Measurements from ENCODE around the gene FOXRED1.

Gene FOXRED1

DNA sequence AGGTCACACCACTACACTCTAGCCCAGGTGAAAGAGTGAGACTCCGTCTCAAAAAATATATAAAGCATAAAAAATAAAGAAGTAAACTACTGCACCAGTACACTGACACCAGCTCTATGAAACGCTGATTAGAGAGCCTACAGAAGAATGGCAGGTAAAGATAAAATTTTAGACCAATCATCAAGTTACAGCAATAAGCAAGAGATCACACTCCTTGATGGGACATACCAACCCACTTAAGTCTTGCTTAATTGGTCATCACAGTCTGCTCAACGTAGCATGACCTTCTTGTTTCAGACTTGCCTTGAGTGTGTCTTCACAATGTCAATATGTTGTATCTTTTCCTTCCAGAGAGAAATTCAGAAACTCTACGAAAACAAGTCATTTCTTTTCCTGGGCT, 12.7 kb upstream of the FOXRED1 start:
- no peak overlapping the region for H2AFZ ChIP-seq (ENCODE audit: low read depth, low read length)
- TF ChIP-seq EZH2 (IDR thresholded peaks at IDR 0.05; ENCODE audit: borderline replicate concordance, low read depth, low read length, severe bottlenecking) = no peak
- TF ChIP-seq, protein P1, sequence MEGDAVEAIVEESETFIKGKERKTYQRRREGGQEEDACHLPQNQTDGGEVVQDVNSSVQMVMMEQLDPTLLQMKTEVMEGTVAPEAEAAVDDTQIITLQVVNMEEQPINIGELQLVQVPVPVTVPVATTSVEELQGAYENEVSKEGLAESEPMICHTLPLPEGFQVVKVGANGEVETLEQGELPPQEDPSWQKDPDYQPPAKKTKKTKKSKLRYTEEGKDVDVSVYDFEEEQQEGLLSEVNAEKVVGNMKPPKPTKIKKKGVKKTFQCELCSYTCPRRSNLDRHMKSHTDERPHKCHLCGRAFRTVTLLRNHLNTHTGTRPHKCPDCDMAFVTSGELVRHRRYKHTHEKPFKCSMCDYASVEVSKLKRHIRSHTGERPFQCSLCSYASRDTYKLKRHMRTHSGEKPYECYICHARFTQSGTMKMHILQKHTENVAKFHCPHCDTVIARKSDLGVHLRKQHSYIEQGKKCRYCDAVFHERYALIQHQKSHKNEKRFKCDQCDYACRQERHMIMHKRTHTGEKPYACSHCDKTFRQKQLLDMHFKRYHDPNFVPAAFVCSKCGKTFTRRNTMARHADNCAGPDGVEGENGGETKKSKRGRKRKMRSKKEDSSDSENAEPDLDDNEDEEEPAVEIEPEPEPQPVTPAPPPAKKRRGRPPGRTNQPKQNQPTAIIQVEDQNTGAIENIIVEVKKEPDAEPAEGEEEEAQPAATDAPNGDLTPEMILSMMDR (IDR thresholded peaks at IDR 0.05; ENCODE audit: borderline replicate concordance, extremely low read depth, low read length, poor library complexity, severe bottlenecking) = no peak
- no peaks in the 10 kb centered on the region for H4K20me1 ChIP-seq (ENCODE audit: insufficient read depth, low read length)
- no peak overlapping the region for H3K4me3 ChIP-seq (ENCODE audit: low read depth in 1 of 2, low read length in 2 of 2)
- H3K9me3 ChIP-seq (ENCODE audit: insufficient read depth, low read length, severe bottlenecking) = no peaks in the 10 kb centered on the region
- no peaks in the 10 kb centered on the region for H3K27me3 ChIP-seq (ENCODE audit: insufficient read depth, low read length, poor library complexity)
- no peaks in the 10 kb centered on the region for H3K79me2 ChIP-seq (ENCODE audit: insufficient read depth, low read length)
- H3K4me1 ChIP-seq (ENCODE audit: insufficient read depth, low read length) = no peaks in the 10 kb centered on the region
- H3K4me2 ChIP-seq (ENCODE audit: insufficient read depth, low read length) = no peak overlapping the region
- DNase-seq (no peak), ATAC-seq (ENCODE audit: insufficient read depth, low read depth) (no peak)
- no peak overlapping the region for H3K27ac ChIP-seq (ENCODE audit: low read length)
- H3K9ac ChIP-seq (ENCODE audit: low read depth, low read length) = no peak overlapping the region
- peaks cover 57% of the 10 kb centered on the region for H3K36me3 ChIP-seq (ENCODE audit: insufficient read depth, low read length)

DNA sequence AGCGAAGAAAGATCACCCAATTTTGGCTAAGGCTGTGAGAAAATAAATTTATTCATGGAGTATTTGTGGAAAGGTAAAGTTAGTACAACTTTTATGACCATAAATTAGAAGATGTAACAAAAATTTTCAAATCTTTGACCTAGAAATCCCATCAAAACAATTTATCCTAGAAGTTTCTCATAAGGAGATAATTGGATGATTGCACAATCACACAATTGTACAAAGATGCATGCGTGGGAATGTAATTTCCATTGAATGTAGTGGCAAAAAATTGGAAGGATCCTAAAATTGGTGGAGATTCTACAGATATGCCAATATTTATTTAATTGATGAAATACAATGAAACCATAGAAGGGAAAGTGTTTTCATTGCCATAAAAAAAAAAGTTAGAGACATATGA, 11.8 kb upstream of the FOXRED1 start:
- H3K27me3 ChIP-seq (ENCODE audit: insufficient read depth, low read length, poor library complexity) = no peaks in the 10 kb centered on the region
- H3K4me2 ChIP-seq (ENCODE audit: insufficient read depth, low read length) = no peak overlapping the region
- no peak for ATAC-seq (ENCODE audit: insufficient read depth, low read depth)
- H3K79me2 ChIP-seq (ENCODE audit: insufficient read depth, low read length) = no peaks in the 10 kb centered on the region
- no peaks in the 10 kb centered on the region for H4K20me1 ChIP-seq (ENCODE audit: insufficient read depth, low read length)
- peaks cover 54% of the 10 kb centered on the region for H3K36me3 ChIP-seq (ENCODE audit: insufficient read depth, low read length)
- DNase-seq = no peak
- no peak overlapping the region for H2AFZ ChIP-seq (ENCODE audit: low read depth, low read length)
- H3K9me3 ChIP-seq (ENCODE audit: insufficient read depth, low read length, severe bottlenecking) = no peaks in the 10 kb centered on the region
- no peak overlapping the region for H3K27ac ChIP-seq (ENCODE audit: low read length)
- TF ChIP-seq, protein P1 (IDR thresholded peaks at IDR 0.05; ENCODE audit: borderline replicate concordance, extremely low read depth, low read length, poor library complexity, severe bottlenecking) = no peak
- no peak for TF ChIP-seq EZH2 (IDR thresholded peaks at IDR 0.05; ENCODE audit: borderline replicate concordance, low read depth, low read length, severe bottlenecking)
- H3K9ac ChIP-seq (ENCODE audit: low read depth, low read length) = no peak overlapping the region
- H3K4me3 ChIP-seq (ENCODE audit: low read depth in 1 of 2, low read length in 2 of 2) = no peak overlapping the region
- no peaks in the 10 kb centered on the region for H3K4me1 ChIP-seq (ENCODE audit: insufficient read depth, low read length)

DNA sequence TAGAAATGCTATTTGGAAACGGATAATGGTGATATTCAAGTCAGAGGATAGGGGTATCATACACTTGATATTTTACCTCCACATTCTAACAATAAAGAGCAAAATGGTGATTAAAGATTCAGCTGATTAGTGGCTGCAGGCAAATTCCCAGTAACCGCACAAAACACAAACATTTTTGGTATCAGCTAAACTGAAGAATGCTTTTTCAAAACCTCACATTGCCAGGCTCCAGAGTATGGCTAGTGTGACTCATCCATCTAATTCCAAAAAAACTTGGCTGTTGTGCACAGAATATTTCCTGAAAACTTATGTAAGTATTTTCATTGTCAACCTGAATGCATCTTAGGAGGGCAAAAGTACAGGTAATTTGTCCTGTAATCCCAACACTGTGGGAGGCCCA, 11.2 kb upstream of the FOXRED1 start:
- Histone ChIP-seq H2AFZ (ENCODE audit: low read depth, low read length) (no peak overlapping the region), H3K79me2 (ENCODE audit: insufficient read depth, low read length) (no peaks in the 10 kb centered on the region), H3K27ac (ENCODE audit: low read length) (no peak overlapping the region), H3K4me1 (ENCODE audit: insufficient read depth, low read length) (no peaks in the 10 kb centered on the region), H3K36me3 (ENCODE audit: insufficient read depth, low read length) (peaks cover 56% of the 10 kb centered on the region), H3K9ac (ENCODE audit: low read depth, low read length) (no peak overlapping the region), H3K4me3 (ENCODE audit: low read depth in 1 of 2, low read length in 2 of 2) (no peak overlapping the region), H3K27me3 (ENCODE audit: insufficient read depth, low read length, poor library complexity) (no peaks in the 10 kb centered on the region), H4K20me1 (ENCODE audit: insufficient read depth, low read length) (no peaks in the 10 kb centered on the region), H3K4me2 (ENCODE audit: insufficient read depth, low read length) (no peak overlapping the region), H3K9me3 (ENCODE audit: insufficient read depth, low read length, severe bottlenecking) (no peaks in the 10 kb centered on the region)
- TF ChIP-seq, protein P1 (IDR thresholded peaks at IDR 0.05; ENCODE audit: borderline replicate concordance, extremely low read depth, low read length, poor library complexity, severe bottlenecking) = no peak
- TF ChIP-seq EZH2 (IDR thresholded peaks at IDR 0.05; ENCODE audit: borderline replicate concordance, low read depth, low read length, severe bottlenecking) = no peak
- DNase-seq (no peak), ATAC-seq (ENCODE audit: insufficient read depth, low read depth) (no peak)

DNA sequence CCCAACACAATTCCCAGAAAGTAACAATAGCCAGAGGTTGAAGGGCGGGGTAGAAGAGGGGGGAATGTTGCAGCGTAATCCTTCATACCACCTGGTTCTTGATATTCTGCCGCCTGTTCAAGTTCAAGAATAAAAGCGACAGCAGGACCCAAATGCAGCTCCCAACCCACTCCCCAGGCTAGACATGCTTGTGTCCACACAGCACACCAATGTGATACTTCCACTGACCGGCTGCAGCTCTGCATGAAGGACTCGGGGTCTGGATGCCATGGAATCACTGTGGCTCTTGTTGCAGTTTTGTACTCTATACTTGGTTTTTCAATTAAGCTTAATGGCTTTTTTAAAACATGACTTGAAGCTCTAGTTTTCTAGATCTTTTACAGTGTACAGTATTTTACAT, 6.7 kb upstream of the FOXRED1 start:
- H3K36me3 ChIP-seq (ENCODE audit: insufficient read depth, low read length) = peaks cover 64% of the 10 kb centered on the region
- H4K20me1 ChIP-seq (ENCODE audit: insufficient read depth, low read length) = peaks cover 4% of the 10 kb centered on the region; the same call in 1 of the 2 replicates
- ATAC-seq (ENCODE audit: insufficient read depth, low read depth) = no peak

More for the DNA sequence above, 6.7 kb upstream of the FOXRED1 start:
- Histone ChIP-seq H3K4me1 (ENCODE audit: insufficient read depth, low read length) (peaks cover 11% of the 10 kb centered on the region), H3K27me3 (ENCODE audit: insufficient read depth, low read length, poor library complexity) (no peaks in the 10 kb centered on the region), H2AFZ (ENCODE audit: low read depth, low read length) (no peak overlapping the region), H3K79me2 (ENCODE audit: insufficient read depth, low read length) (peaks cover 15% of the 10 kb centered on the region), H3K4me3 (ENCODE audit: low read depth in 1 of 2, low read length in 2 of 2) (no peak overlapping the region), H3K9me3 (ENCODE audit: insufficient read depth, low read length, severe bottlenecking) (no peaks in the 10 kb centered on the region), H3K27ac (ENCODE audit: low read length) (no peak overlapping the region), H3K9ac (ENCODE audit: low read depth, low read length) (no peak overlapping the region), H3K4me2 (ENCODE audit: insufficient read depth, low read length) (no peak overlapping the region)
- TF ChIP-seq, protein P1 (IDR thresholded peaks at IDR 0.05; ENCODE audit: borderline replicate concordance, extremely low read depth, low read length, poor library complexity, severe bottlenecking) = no peak
- DNase-seq = no peak
